HG03159 (cell line): Measurements from ENCODE around the gene SDR39U1.
"Not testable (repeated sequence)": the region's sequence is repeated elsewhere in the genome, so short reads cannot be mapped to it uniquely, and the experiment has no call there.

Experiments used
- ATAC-seq: cut with Tn5 transposase; IDR thresholded peaks from one replicate; pipeline ENCODE4 v1.9.1; 2021; ENCODE audit warnings: mild to moderate bottlenecking, moderate library complexity; ENCODE audit not compliant: unreplicated experiment

Gene SDR39U1, protein sequence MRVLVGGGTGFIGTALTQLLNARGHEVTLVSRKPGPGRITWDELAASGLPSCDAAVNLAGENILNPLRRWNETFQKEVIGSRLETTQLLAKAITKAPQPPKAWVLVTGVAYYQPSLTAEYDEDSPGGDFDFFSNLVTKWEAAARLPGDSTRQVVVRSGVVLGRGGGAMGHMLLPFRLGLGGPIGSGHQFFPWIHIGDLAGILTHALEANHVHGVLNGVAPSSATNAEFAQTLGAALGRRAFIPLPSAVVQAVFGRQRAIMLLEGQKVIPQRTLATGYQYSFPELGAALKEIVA

DNA sequence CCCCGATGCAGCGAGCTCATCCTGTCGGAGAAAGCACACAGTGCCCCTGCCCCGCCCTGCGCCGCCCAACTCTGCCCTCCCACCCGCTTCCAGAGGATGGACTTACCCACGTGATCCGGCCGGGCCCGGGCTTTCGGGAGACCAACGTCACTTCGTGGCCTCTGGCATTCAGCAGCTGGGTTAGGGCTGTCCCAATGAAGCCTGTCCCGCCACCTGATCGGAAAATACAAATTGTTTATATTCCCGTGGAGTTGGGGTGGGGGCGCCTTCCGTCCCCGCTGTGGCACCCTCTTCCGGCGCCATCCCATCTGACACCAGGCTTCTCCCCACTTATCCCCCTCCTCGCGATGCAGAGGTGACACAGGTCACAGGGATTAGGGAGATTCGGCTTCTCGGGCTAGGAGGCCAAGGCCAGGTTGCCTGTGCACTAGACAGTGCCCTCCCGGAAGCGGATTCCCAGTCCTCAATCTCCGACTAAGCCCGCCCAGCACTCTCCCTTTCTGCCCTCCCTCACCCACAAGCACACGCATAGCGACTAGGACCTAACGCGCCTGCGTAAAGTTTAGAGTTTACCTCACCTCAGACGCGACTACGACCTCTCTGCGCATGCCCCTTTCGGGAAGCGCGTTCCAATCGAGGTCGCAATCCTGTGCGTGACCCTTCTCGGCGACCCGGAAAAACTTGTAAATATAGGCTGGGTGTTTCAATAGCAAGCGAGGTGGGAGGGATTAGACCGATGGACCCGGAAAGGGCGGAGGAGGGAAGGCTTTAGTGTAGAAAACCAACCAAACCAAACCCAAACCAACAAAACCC lies at the start of gene SDR39U1:
Gene SDR39U1, minus strand, starts transcription at position 537 of the 813 bp plus-strand sequence. Its CDS starts 7 bp downstream, at position 530.
- peak; percentile 92 for ATAC-seq

DNA sequence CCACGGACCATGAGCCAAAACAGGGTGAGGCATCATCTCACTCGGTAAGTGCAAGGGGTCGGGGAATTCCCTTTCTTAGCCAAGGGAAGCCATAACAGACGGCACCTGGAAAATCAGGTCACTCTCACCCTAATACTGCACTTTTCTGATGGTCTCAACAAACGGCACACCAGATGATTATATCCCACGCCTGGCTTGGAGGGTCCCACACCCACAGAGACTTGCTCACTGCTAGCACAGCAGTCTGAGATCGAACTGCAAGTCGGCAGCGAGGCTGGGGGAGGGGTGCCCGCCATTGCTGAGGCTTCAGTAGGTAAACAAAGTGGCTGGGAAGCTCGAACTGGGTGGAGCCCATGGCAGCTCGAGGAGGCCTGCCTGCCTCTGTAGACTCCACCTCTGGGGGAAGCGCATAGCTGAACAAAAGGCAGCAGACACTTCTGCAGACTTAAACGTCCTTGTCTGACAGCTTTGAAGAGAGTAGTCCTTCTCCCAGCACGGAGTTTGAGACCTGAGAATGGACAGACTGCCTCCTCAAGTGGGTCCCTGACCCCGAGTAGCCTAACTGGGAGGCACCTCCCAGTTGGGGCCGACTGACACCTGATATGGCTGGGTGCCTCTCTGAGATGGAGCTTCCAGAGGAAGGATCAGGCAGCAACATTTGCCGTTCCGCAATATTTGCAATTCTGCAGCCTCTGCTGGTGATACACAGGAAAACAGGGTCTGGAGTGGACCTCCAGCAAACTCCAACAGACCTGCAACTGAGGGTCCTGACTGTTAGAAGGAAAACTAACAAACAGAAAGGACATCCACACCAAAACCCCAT lies 49.2 kb upstream of the SDR39U1 start:
- ATAC-seq: not testable (repeated sequence)

DNA sequence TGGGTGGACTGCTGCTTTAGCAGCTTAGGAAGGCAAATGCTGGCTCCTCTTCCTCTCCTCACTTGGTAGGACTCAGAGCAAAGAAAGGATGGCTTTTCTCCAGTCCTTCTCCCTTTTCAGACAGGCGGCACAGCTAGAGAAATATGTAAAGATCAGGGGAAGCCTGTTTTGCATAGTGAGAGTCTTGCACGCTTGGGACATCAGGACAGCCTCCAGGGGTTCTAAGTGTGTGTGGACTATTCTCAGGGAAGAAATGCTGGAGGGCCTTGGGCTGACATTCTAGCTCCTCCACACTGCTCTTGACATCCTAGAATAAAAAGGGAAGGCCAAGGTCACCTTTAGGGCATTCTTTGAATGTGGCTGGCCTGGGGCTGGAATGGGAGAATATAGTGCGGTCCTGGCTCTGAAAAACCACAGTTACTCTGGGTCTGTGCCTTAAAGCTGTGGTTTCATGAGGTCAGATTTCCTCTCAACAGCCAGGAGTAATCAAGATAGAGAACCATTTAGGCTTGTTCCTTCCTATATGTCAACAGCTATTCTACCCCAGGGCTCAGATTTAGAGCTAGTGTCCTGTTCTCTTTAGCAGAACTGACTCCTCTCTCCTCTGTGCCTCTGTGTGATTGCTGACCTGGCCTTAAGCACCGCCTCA lies 41.2 kb upstream of the SDR39U1 start:
- ATAC-seq: no peak

DNA sequence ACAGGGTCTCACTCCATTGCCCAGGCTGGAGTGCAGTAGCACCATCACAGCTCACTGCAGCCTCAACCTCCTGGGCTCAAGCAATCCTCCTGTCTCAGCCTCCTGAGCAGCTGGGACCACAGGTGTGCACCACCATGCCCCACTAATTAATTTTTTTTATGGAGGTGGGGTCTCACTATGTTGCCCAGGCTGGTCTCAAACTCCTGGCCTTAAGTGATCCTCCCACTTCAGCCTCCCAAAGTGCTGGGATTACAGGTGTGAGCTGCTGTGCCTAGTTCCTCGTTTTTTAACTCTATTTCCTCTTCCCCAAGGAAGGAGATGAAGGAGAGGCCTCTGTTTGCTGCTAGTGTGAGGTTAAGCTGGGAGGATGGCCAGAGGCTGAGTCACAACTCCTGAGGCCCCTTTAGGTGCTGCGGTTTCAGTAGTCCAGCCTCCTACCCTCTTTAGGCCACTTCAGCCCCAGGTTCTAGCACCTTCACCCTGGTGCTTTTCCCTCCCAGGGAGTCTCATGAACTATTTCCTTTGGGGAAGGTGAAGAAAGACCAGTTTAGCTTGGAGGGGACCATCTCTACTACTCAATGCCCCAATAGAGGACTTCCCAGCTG lies 40.2 kb upstream of the SDR39U1 start:
- ATAC-seq: not testable (repeated sequence)

DNA sequence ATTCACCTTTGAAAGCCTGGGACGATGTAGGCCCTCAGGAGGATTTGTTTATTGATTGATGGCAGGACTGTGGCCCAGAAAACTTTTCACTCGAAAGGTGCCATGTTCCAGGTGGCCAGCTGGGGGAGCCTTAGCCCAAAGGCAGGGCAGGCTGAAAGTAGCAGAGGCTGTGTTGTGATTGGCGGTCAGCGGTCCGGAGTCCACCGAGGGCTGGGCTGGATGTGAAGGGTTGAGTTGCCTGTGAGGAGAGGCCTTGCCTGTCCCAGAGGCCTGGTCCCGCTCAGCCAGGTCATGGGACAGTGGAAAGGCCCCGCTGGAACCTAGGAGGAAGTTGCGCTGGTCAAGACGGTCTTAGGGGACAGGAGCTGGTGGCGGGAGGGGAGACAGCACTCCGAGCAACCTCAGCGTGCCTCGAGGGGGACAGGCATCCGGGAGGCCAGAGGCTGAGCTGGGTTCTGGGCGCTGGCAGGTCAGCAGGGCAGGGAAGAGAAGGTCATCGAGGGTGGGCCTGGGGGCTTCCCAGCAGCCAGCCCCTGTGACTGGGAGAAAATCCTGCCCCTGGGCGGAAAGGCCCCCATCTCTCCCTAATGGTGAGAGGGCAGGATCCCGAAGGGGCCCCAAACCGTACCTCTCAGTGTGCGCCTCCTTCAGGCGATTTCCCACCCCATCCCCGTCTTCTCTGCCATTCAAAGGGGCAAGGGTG lies 39.2 kb upstream of the SDR39U1 start:
- ATAC-seq: peak; percentile 83

DNA sequence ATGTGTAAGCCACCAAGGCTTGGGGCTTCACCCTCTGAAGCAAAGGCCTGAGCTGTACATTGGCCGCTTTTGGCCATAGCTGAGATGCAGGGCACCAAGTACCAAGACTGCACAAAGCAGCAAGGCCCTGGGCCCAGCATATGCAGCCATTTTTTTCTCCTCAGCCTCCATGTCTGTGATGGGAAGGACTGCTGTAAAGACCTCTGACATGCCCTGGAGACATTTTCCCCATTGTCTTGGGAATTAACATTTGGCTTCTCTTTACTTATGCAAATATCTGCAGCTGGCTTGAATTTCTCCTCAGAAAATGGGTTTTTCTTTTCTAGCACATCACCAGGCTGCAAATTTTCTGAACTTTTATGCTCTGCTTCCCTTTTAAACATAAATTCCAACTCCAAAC lies 37.4 kb upstream of the SDR39U1 start:
- not testable (repeated sequence) for ATAC-seq

DNA sequence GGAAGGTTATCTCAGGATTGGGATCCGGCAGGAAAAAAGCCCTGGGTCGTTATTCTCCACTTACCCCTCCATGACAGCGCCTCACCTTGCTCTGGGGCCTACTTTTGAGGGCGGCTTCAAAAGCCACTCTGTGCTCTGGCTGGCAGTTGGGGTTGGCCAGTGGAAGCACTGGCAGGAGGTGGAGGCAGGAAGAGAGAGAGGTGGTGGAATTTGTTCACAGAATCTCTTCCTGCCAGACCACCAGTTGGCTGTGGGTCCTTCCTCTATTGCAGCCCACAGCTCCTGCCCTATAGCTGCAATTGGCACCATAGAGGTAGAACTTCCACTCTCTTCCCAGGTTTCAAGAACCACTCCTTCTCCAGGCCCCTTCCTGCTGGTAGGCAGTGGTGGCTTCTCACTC lies 32.7 kb upstream of the SDR39U1 start:
- no peak for ATAC-seq

DNA sequence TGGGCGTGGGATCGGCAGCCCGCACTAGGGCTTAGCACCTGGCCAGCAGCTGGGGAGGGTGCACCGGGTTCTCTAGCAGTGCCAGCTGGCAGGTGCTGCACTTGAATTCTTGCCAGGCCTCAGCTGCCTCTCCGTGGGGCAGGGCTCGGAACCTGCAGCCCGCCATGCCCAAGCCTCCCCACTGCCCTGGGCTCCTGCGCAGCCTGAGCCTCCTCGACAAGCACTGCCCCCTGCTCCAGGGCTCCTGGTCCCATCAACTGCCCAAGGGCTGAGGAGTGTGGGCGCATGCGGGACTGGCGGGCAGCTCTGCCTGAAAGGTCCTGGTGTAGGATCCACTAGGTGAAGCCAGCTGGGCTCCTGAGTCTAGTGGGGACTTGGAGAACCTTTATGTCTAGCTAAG lies 30.6 kb upstream of the SDR39U1 start:
- no peak for ATAC-seq

DNA sequence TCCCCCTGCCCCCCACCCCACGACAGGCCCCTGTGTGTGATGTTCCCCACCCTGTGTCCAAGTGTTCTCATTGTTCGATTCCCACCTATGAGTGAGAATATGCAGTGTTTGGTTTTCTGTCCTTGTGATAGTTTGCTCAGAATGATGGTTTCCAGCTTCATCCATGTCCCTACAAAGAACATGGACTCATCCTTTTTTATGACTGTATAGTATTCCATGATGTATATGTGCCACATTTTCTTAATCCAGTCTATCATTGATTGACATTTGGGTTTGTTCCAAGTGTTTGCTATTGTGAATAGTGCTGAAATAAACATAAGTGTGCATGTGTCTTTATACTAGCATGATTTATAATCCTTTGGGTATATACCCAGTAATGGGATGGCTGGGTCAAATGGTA lies 27.9 kb upstream of the SDR39U1 start:
- ATAC-seq: not testable (repeated sequence)

DNA sequence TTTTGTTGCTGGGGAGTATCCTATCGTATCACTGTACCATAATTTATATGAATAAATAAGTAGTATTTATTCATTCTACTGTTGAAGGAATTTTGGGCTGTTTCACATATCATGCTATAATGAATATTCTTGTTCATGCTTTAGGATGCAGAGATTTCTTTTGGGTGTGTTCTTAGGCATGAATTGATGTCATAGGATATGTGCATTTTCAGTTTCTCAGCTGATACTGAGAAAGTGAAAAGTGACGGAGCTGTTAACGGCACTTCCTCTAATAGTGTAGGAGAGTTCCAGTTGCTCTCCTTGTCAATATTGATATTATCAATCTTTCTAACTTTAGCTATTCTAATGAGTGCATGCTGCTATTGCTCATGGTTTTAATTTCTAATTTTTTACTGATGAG lies 23.2 kb upstream of the SDR39U1 start:
- ATAC-seq: no peak

DNA sequence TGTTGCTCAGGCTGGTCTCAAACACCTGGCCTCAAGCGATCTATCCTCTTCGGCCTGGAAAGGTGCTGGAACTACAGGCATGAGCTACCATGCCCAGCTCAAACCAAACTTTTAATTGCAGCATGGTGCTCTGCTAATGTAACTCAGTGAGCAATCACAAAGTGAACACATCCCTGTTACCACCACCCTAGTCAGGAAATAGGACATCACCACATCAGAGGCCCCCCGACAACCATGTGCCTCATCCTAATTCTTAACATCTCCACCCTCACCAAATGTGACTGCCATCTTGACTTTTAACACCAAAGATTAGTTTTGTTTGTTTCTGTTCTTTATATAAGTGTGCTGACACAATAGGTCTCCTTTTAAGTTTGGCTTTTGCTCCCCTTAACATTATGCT lies 22.8 kb upstream of the SDR39U1 start:
- ATAC-seq: no peak

DNA sequence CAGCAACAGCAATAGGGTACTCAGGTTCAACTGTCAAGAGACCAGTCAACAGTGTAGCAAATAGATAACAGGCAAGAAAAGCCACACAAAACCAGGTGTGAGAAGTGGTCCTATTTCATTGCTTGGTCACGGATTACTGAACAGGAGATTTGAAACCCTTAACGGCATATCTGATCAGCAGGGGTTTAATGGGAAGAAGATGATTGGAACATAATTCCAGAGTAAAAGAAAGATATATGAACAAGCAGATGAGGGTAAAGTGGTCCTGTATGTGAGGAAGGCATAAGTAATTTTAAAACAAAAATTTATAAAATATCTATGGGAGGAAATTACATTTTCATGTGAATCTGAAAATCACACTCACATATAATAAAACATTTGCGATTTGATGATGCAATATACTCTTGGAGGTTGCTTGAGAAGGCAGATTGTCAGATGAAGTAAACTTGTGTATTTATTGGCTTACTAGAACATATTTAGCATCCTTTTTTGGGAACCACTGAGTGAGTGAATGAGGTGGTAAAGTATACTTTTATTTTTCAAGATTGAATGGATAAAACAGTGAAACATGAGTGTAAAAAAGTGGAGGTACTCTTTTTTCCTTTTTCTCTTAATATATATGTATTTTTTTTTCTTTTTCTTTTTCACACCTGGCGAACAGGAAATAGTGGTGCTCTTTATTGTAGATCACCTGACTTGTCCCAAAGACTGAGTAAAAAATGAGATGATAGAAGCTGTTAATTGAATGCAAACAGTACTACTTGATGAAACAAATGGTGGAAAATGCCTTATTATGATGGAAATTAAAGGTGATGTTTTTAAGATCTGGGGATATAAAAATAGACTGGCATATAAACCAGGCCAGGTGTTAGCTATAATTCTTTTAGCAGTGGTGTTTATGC lies 21.6 kb upstream of the SDR39U1 start:
- no peak for ATAC-seq

DNA sequence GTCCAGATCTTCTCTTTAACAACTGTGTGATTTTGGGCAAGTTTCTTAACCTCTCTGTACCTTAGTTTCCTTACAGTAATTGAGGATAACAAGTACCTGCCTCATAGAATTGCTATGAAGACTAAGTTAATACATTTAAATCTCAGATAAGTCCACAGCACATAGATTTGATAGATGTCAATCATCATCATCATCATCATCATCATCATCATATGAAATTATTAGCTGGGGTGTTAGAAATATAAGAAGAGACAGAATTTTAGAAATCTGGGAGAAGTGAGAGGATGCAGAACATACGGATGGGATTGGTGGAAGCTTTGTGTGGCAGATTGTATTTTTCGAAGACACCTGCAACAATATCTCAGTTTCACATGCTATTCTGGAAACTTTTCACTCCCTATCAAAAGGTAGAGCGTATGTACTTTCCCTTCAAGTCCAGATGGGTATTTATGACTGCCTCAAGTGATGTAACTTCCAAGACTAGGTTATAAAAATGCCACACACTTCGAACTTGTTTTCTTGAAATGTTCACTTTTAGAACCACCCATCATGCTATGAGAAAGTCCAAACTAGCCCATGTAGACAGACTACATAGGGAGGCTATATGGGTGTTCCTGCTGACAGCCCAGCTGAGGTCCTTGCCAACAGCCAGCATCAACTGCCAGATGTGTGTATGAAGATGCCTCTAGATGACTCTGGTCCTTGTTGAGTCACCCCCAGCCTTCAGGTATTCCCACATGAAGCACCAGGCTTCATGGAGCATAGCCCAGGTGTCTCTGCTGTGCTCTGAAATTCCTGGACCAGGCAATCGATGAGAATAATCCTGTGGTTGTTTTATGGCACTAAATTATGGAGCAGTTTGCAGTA lies 20.7 kb upstream of the SDR39U1 start:
- no peak for ATAC-seq

DNA sequence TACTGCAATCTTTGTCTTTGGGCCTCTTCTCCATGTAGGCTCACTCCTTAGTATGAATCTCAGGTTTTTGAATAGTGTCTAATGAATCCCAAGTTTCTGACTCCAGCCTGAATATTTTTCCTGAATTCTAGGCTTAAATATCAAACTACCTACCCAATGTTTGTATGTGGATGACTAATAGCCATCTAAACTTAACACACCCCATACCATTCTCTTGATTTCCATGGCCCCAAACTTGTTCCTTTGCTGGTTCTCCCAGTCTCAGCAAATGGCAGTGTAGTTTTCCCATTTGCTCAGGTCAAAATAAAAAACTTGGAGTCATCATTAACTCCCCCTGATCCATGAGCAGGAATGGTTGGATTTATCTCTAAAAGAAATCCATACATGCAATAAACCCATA lies 18.8 kb upstream of the SDR39U1 start:
- ATAC-seq: no peak

DNA sequence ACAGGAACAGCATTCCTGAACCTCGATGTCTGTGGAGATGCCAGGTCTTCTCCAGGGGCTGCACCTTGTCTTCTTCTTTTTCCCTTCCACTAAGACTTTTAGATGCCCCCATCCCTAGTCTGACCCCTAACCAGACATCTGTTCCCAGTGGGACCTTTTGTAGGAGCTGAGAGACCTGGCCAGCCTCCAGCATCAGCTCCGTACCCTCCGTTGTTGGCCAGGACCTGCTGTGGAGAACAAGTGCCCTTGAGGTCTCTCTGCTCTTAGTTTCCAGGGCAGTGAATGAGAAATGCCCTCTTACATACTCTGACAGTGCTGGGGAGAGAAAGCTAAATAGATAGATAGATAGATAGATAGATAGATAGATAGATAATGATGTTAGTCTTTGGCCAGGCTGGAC lies 16.8 kb upstream of the SDR39U1 start:
- ATAC-seq: no peak

DNA sequence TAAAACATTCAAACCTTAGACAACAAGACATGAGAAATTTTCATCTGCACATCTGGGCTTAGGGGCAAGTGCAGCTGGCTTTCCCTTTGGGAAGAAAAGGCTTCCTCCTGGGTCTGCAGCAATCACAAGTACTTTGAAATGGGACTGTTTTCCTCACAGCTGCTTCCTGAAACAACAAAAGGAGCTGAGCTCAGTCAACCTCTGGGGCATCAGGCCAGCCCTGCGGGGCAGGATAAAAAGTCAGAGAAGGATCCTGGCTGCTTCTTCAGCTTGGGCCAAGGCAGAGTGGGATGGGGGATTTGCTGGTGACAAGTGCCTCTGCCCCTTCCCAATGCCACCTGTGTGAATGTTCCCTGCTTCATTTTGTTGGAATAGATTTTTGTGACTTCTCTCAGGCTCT lies 16.2 kb upstream of the SDR39U1 start:
- no peak for ATAC-seq

DNA sequence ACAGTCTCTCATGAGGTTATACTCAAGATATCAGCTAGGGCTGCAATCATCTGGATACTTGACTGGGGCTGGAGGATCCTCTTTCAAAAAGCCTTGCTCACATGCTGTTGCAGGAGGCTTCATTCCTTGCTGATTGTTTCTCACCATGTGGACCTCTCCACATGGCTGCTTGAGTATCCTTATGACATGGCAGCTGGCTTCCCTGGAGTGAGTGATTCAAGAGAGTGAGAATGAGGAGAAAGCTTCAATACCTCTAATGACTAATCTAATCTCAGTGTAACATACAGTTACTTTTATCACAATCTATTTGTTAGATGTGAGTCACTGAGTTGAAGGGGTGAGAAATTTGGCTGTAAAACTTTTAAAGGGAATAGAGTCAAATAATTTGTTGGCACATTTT lies 14.4 kb upstream of the SDR39U1 start:
- ATAC-seq: no peak

DNA sequence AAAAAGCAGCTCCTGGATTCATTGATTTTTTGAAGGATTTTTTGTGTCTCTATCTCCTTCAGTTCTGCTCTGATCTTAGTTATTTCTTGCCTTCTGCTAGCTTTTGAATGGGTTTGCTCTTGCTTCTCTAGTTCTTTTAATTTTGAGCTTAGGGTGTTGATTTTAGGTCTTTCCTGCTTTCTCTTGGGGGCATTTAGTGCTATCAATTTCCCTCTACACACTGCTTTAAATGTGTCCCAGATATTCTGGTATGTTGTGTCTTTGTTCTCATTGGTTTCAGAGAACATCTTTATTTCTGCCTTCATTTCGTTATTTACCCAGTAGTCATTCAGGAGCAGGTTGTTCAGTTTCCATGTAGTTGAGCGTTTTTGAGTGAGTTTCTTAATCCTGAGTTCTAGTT lies 8.3 kb upstream of the SDR39U1 start:
- ATAC-seq: not testable (repeated sequence)
